Activated CD4-positive, alpha-beta memory T cell treated with anti-CD3 and anti-CD28 coated beads, Interleukin-2, amount 10 ng/mL, durations not matched to agents 7 days and 5 days (primary cell): ENCODE measurements around the gene C12orf54. TPM values are rescaled to one million over a fixed set of nuclear protein-coding genes. Genes with fewer than 3 reads are reported as not detected.
"Not testable (repeated sequence)": the region's sequence is repeated elsewhere in the genome, so short reads cannot be mapped to it uniquely, and the experiment has no call there.

ENCODE experiments used
- CTCF ChIA-PET: fragments of 350-600 bp; sonication (Branson Sonifier 250); formaldehyde crosslinking; loops from one replicate; lab custom pipeline; 2021; ENCODE audit warnings: antibody characterized with exemption, inconsistent platforms; lab: Charles Lee
- POLR2A ChIA-PET: fragments of 350-600 bp; sonication (Branson Sonifier 250); formaldehyde crosslinking; loops from one replicate; lab custom pipeline; 2021; ENCODE audit warnings: antibody characterized with exemption; lab: Charles Lee
- DNase-seq: peaks from one replicate; pipeline ENCODE4 v3.0.0-alpha.2; 2020
- H3K27ac Mint-ChIP-seq: one replicate; pipeline ENCODE4 v1.8.0; 2021; ENCODE audit warnings: mild to moderate bottlenecking, mixed read lengths
- H3K27me3 Mint-ChIP-seq: one replicate; pipeline ENCODE4 v1.8.0; 2021; ENCODE audit warnings: mixed read lengths
- H3K36me3 Mint-ChIP-seq: one replicate; pipeline ENCODE4 v1.8.0; 2021; ENCODE audit warnings: low read depth, mixed read lengths
- H3K4me1 Mint-ChIP-seq: one replicate; pipeline ENCODE4 v1.8.0; 2021; ENCODE audit warnings: mixed read lengths
- H3K4me3 Mint-ChIP-seq: one replicate; pipeline ENCODE4 v1.8.0; 2021; ENCODE audit warnings: mild to moderate bottlenecking, mixed read lengths
- H3K9me3 Mint-ChIP-seq: one replicate; pipeline ENCODE4 v1.8.0; 2021; ENCODE audit warnings: mixed read lengths
- total RNA-seq, 2 experiments: library from RNA; stranded (reverse); gene quantifications; one replicate each; pipeline ENCODE4 v1.2.3, GENCODE V29; 2021

C12orf54 gene
- total RNA-seq, result not detected

GRCh38 chr12:48482198-48482597, at the start of gene C12orf54:
C12orf54 (plus strand) TSS chr12:48482498; CDS start chr12:48483297, 799 bp downstream.
- POLR2A ChIA-PET, result no interaction called here
- Mint-ChIP-seq H3K4me3 (no peak within 1 kb of the TSS), H3K27ac (no peak within 1 kb of the TSS), H3K36me3 (no peaks in the 10 kb centered on the region), H3K27me3 (peaks cover 8% of the 10 kb centered on the region), H3K4me1 (no peaks in the 10 kb centered on the region), H3K9me3 (peaks cover 4% of the 10 kb centered on the region)
- DNase-seq, result no peak
- CTCF ChIA-PET, result no interaction called here

- H3K27me3 Mint-ChIP-seq, result peaks cover 11% of the 10 kb centered on the region
- not testable (repeated sequence) for H3K27ac Mint-ChIP-seq, H3K36me3 Mint-ChIP-seq
These were observed 48.3 kb upstream of the C12orf54 start for GRCh38 chr12:48434016-48434415.

GRCh38 chr12:48441069-48441468, 41.2 kb upstream of the C12orf54 start:
- DNase-seq, result no peak
- ChIA-PET POLR2A (no interaction called here), CTCF (no interaction called here)
- Mint-ChIP-seq H3K4me3 (no peak overlapping the region), H3K9me3 (no peaks in the 10 kb centered on the region), H3K27ac (no peak overlapping the region), H3K27me3 (no peaks in the 10 kb centered on the region), H3K36me3 (no peaks in the 10 kb centered on the region), H3K4me1 (no peaks in the 10 kb centered on the region)

More at GRCh38 chr12:48434016-48434415, 48.3 kb upstream of the C12orf54 start:
- H3K4me1 Mint-ChIP-seq, H3K9me3 Mint-ChIP-seq, DNase-seq, H3K4me3 Mint-ChIP-seq, POLR2A ChIA-PET: not testable (repeated sequence)
- CTCF ChIA-PET, result interaction anchor here (1.1 kb wide), 1 partner anchor 184 kb away, joined by 3 read pairs; no protein-coding TSS in a partner anchor

- ChIA-PET POLR2A (no interaction called here), CTCF (no interaction called here)
- Mint-ChIP-seq H3K27me3 (peaks cover 2% of the 10 kb centered on the region), H3K4me1 (no peaks in the 10 kb centered on the region), H3K36me3 (no peaks in the 10 kb centered on the region), H3K27ac (no peak overlapping the region), H3K4me3 (no peak overlapping the region), H3K9me3 (no peaks in the 10 kb centered on the region)
- DNase-seq, result no peak
These were observed 40.0 kb upstream of the C12orf54 start for GRCh38 chr12:48442179-48442847.

GRCh38 chr12:48445538-48445937, 36.8 kb upstream of the C12orf54 start:
- Mint-ChIP-seq H3K9me3 (no peaks in the 10 kb centered on the region), H3K4me1 (no peaks in the 10 kb centered on the region), H3K4me3 (no peak overlapping the region), H3K27me3 (peaks cover 7% of the 10 kb centered on the region), H3K36me3 (no peaks in the 10 kb centered on the region), H3K27ac (no peak overlapping the region)
- POLR2A ChIA-PET, result no interaction called here
- DNase-seq, result no peak
- CTCF ChIA-PET, result no interaction called here

GRCh38 chr12:48446161-48446776, 36.0 kb upstream of the C12orf54 start:
- Mint-ChIP-seq H3K36me3 (no peaks in the 10 kb centered on the region), H3K27me3 (peaks cover 12% of the 10 kb centered on the region), H3K4me1 (no peaks in the 10 kb centered on the region), H3K9me3 (no peaks in the 10 kb centered on the region), H3K4me3 (no peak overlapping the region), H3K27ac (no peak overlapping the region)
- CTCF ChIA-PET, result no interaction called here
- POLR2A ChIA-PET, result no interaction called here
- no peak for DNase-seq

GRCh38 chr12:48447755-48448154, 34.5 kb upstream of the C12orf54 start:
- Mint-ChIP-seq H3K27ac (no peak overlapping the region), H3K4me1 (no peaks in the 10 kb centered on the region), H3K27me3 (peaks cover 15% of the 10 kb centered on the region), H3K9me3 (no peaks in the 10 kb centered on the region), H3K36me3 (no peaks in the 10 kb centered on the region), H3K4me3 (no peak overlapping the region)
- ChIA-PET POLR2A (no interaction called here), CTCF (no interaction called here)
- DNase-seq, result no peak

GRCh38 chr12:48451372-48451771, 30.9 kb upstream of the C12orf54 start:
- H3K36me3 Mint-ChIP-seq, result no peaks in the 10 kb centered on the region
- no peak overlapping the region for H3K4me3 Mint-ChIP-seq
- DNase-seq, result no peak
- peaks cover 15% of the 10 kb centered on the region for H3K27me3 Mint-ChIP-seq
- POLR2A ChIA-PET, result no interaction called here
- no peak overlapping the region for H3K27ac Mint-ChIP-seq
- no peaks in the 10 kb centered on the region for H3K9me3 Mint-ChIP-seq
- CTCF ChIA-PET, result no interaction called here
- no peaks in the 10 kb centered on the region for H3K4me1 Mint-ChIP-seq

GRCh38 chr12:48452961-48453360, 29.3 kb upstream of the C12orf54 start:
- POLR2A ChIA-PET, result not testable (repeated sequence)
- CTCF ChIA-PET, result interaction anchor here (0.9 to 1.0 kb wide), 2 partner anchors 165 to 535 kb away, joined by 3 to 4 read pairs; no protein-coding TSS in a partner anchor

GRCh38 chr12:48454667-48455066, 27.6 kb upstream of the C12orf54 start:
- CTCF ChIA-PET, result interaction anchor here (0.7 kb wide), 1 partner anchor 256 kb away, joined by 3 read pairs; no protein-coding TSS in a partner anchor
- H3K4me1 Mint-ChIP-seq, result no peaks in the 10 kb centered on the region
- POLR2A ChIA-PET, result no interaction called here

More at GRCh38 chr12:48452961-48453360, 29.3 kb upstream of the C12orf54 start:
- not testable (repeated sequence) for H3K4me3 Mint-ChIP-seq, H3K36me3 Mint-ChIP-seq, H3K27ac Mint-ChIP-seq, H3K9me3 Mint-ChIP-seq, DNase-seq, H3K4me1 Mint-ChIP-seq
- H3K27me3 Mint-ChIP-seq, result peaks cover 10% of the 10 kb centered on the region

GRCh38 chr12:48455116-48455515, 27.2 kb upstream of the C12orf54 start:
- no peaks in the 10 kb centered on the region for H3K36me3 Mint-ChIP-seq
- no peak overlapping the region for H3K4me3 Mint-ChIP-seq
- no peak overlapping the region for H3K27ac Mint-ChIP-seq
- POLR2A ChIA-PET, result no interaction called here
- no peak for DNase-seq
- H3K27me3 Mint-ChIP-seq, result peaks cover 25% of the 10 kb centered on the region
- no peaks in the 10 kb centered on the region for H3K9me3 Mint-ChIP-seq
- CTCF ChIA-PET, result no interaction called here
- no peaks in the 10 kb centered on the region for H3K4me1 Mint-ChIP-seq

More at GRCh38 chr12:48454667-48455066, 27.6 kb upstream of the C12orf54 start:
- Mint-ChIP-seq H3K9me3 (no peaks in the 10 kb centered on the region), H3K27me3 (peaks cover 25% of the 10 kb centered on the region), H3K4me3 (no peak overlapping the region), H3K36me3 (no peaks in the 10 kb centered on the region), H3K27ac (no peak overlapping the region)
- DNase-seq, result no peak

GRCh38 chr12:48459259-48459658, 23.0 kb upstream of the C12orf54 start:
- H3K4me3 Mint-ChIP-seq, result no peak overlapping the region
- peaks cover 34% of the 10 kb centered on the region for H3K27me3 Mint-ChIP-seq
- no peak overlapping the region for H3K27ac Mint-ChIP-seq
- no peaks in the 10 kb centered on the region for H3K4me1 Mint-ChIP-seq
- no peaks in the 10 kb centered on the region for H3K9me3 Mint-ChIP-seq
- no peak for DNase-seq
- ChIA-PET CTCF (no interaction called here), POLR2A (no interaction called here)
- H3K36me3 Mint-ChIP-seq, result no peaks in the 10 kb centered on the region

GRCh38 chr12:48469027-48469426, 13.3 kb upstream of the C12orf54 start:
- POLR2A ChIA-PET, H3K4me3 Mint-ChIP-seq, DNase-seq, H3K27ac Mint-ChIP-seq, H3K36me3 Mint-ChIP-seq, H3K4me1 Mint-ChIP-seq, CTCF ChIA-PET: not testable (repeated sequence)
- H3K9me3 Mint-ChIP-seq, result peaks cover 21% of the 10 kb centered on the region
- peaks cover 13% of the 10 kb centered on the region for H3K27me3 Mint-ChIP-seq
